Mucosa of stomach (tissue), 1 donor: ENCODE results near the gene GRIK5.
A peak's percentile ranks its signal among the peaks of the same experiment; 100 is the strongest.
"Not testable (repeated sequence)": the region's sequence is repeated elsewhere in the genome, so short reads cannot be mapped to it uniquely, and the experiment has no call there.

ENCODE experiments used
- H3K27me3 ChIP-seq: one replicate; pipeline ENCODE4 v1.7.0; 2013; ENCODE audit warnings: mild to moderate bottlenecking, low read length; ENCODE audit not compliant: control insufficient read depth, insufficient read depth
- H3K36me3 ChIP-seq: one replicate; pipeline ENCODE4 v1.7.0; 2013; ENCODE audit warnings: low read length; ENCODE audit not compliant: control insufficient read depth, insufficient read depth
- H3K4me1 ChIP-seq: one replicate; pipeline ENCODE4 v1.7.0; 2013; ENCODE audit warnings: mild to moderate bottlenecking, low read length; ENCODE audit not compliant: control insufficient read depth, insufficient read depth
- H3K4me3 ChIP-seq: one replicate; pipeline ENCODE4 v1.7.0; 2013; ENCODE audit warnings: low read length
- H3K9ac ChIP-seq: one replicate; pipeline ENCODE4 v1.7.0; 2013; ENCODE audit warnings: mild to moderate bottlenecking, low read length, moderate library complexity
- H3K9me3 ChIP-seq: one replicate; pipeline ENCODE4 v1.7.0; 2013; ENCODE audit warnings: mild to moderate bottlenecking, low read length, moderate library complexity; ENCODE audit not compliant: control insufficient read depth
- donor health status: Pancreatic carcinoma.

Gene GRIK5

GRCh38 chr19:42053037-42053935 is 16.7 kb downstream of the GRIK5 start:
- Histone ChIP-seq H3K9me3 (no peaks in the 10 kb centered on the region), H3K9ac (no peak overlapping the region), H3K4me1 (peaks cover 34% of the 10 kb centered on the region), H3K27me3 (no peaks in the 10 kb centered on the region), H3K4me3 (no peak overlapping the region), H3K36me3 (no peaks in the 10 kb centered on the region)

GRCh38 chr19:42052241-42052863 is 17.7 kb downstream of the GRIK5 start:
- Histone ChIP-seq H3K36me3 (no peaks in the 10 kb centered on the region), H3K4me3 (no peak overlapping the region), H3K9ac (no peak overlapping the region)

GRCh38 chr19:42051166-42052115 is 18.6 kb downstream of the GRIK5 start:
- H3K9ac ChIP-seq, result peak overlapping the region; percentile 12
- no peaks in the 10 kb centered on the region for H3K9me3 ChIP-seq
- peaks cover 34% of the 10 kb centered on the region for H3K4me1 ChIP-seq
- no peaks in the 10 kb centered on the region for H3K27me3 ChIP-seq
- H3K36me3 ChIP-seq, result no peaks in the 10 kb centered on the region
- no peak overlapping the region for H3K4me3 ChIP-seq

More at GRCh38 chr19:42052241-42052863, 17.7 kb downstream of the GRIK5 start:
- no peaks in the 10 kb centered on the region for H3K9me3 ChIP-seq
- no peaks in the 10 kb centered on the region for H3K27me3 ChIP-seq
- H3K4me1 ChIP-seq, result peaks cover 34% of the 10 kb centered on the region

- Histone ChIP-seq H3K9ac (no peak overlapping the region), H3K9me3 (no peaks in the 10 kb centered on the region), H3K36me3 (no peaks in the 10 kb centered on the region), H3K27me3 (no peaks in the 10 kb centered on the region), H3K4me1 (peaks cover 34% of the 10 kb centered on the region), H3K4me3 (peak overlapping the region; percentile 2)
Observed at GRCh38 chr19:42048992-42049391, 21.0 kb downstream of the GRIK5 start.

- Histone ChIP-seq H3K4me3 (no peak overlapping the region), H3K36me3 (no peaks in the 10 kb centered on the region), H3K27me3 (no peaks in the 10 kb centered on the region), H3K4me1 (no peaks in the 10 kb centered on the region), H3K9me3 (no peaks in the 10 kb centered on the region), H3K9ac (no peak overlapping the region)
Observed at GRCh38 chr19:42045575-42045974, 24.4 kb downstream of the GRIK5 start.

- Histone ChIP-seq H3K4me1 (no peaks in the 10 kb centered on the region), H3K36me3 (no peaks in the 10 kb centered on the region), H3K27me3 (no peaks in the 10 kb centered on the region), H3K9ac (no peak overlapping the region), H3K9me3 (no peaks in the 10 kb centered on the region), H3K4me3 (no peak overlapping the region)
Observed at GRCh38 chr19:42042455-42043170, 27.4 kb downstream of the GRIK5 start.

DNA sequence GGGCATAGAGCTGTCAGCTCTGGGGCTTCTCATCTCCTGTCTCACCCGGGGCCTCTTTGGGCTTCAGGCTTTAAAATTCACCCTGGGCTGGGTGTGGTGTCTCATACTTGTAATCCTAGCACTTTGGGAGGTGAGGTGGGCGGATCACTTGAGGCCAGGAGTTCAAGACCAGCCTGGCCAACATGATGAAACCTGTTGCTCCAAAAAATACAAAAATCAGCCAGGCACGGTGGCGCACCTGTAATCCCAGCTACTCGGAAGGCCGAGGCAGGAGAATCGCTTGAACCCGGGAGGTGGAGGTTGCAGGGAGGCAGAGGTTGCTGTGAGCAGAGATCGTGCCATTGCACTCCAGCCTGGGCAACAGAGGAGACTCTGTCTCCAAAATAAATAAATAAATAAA is 29.5 kb downstream of the GRIK5 start:
- not testable (repeated sequence) for H3K9ac ChIP-seq

DNA sequence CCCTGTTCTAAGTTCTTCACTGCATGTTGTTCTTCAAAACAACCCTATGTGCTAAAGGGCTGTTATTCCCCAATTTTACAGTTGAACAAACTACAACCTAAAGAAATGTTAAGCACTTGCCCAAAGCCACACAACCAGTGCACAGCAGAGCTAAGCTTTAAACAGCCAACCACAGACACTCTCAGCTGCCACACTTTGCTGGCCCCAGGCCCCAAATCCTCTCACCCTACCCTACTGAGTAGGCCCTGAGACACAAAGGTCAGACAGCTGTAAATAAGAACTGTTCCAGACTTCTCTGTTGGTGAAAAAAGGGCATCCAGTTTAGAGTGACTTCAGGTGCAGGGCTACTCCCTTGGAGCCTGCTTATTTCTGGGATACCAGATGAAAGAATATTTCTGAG is 30.0 kb downstream of the GRIK5 start:
- Histone ChIP-seq H3K4me1 (no peaks in the 10 kb centered on the region), H3K4me3 (no peak overlapping the region), H3K27me3 (no peaks in the 10 kb centered on the region), H3K9ac (no peak overlapping the region), H3K9me3 (no peaks in the 10 kb centered on the region), H3K36me3 (no peaks in the 10 kb centered on the region)

More for the DNA sequence above, 29.5 kb downstream of the GRIK5 start:
- not testable (repeated sequence) for H3K36me3 ChIP-seq, H3K27me3 ChIP-seq, H3K9me3 ChIP-seq, H3K4me3 ChIP-seq, H3K4me1 ChIP-seq

- H3K36me3 ChIP-seq, result no peaks in the 10 kb centered on the region
- no peaks in the 10 kb centered on the region for H3K9me3 ChIP-seq
Observed at GRCh38 chr19:42038666-42039065, 31.3 kb downstream of the GRIK5 start.

GRCh38 chr19:42037649-42038048 is 32.4 kb downstream of the GRIK5 start:
- no peaks in the 10 kb centered on the region for H3K36me3 ChIP-seq
- H3K4me1 ChIP-seq, result no peaks in the 10 kb centered on the region
- no peaks in the 10 kb centered on the region for H3K27me3 ChIP-seq
- H3K9me3 ChIP-seq, result no peaks in the 10 kb centered on the region
- H3K9ac ChIP-seq, result no peak overlapping the region
- H3K4me3 ChIP-seq, result no peak overlapping the region

More at GRCh38 chr19:42038666-42039065, 31.3 kb downstream of the GRIK5 start:
- no peaks in the 10 kb centered on the region for H3K4me1 ChIP-seq
- H3K4me3 ChIP-seq, result no peak overlapping the region
- H3K9ac ChIP-seq, result no peak overlapping the region
- no peaks in the 10 kb centered on the region for H3K27me3 ChIP-seq

- H3K9ac ChIP-seq, result peak overlapping the region; percentile 15
- not testable (repeated sequence) for H3K36me3 ChIP-seq, H3K4me3 ChIP-seq, H3K9me3 ChIP-seq, H3K27me3 ChIP-seq, H3K4me1 ChIP-seq
Observed at GRCh38 chr19:42034640-42035391, 35.2 kb downstream of the GRIK5 start.
